ENCODE measurements around the gene UPK3BL2. TPM values are rescaled to one million over a fixed set of nuclear protein-coding genes. Genes with fewer than 3 reads are reported as not detected.
"Not testable (repeated sequence)": the region's sequence is repeated elsewhere in the genome, so short reads cannot be mapped to it uniquely, and the experiment has no call there.

The UPK3BL2 gene
- 2.7 and 4.6 TPM in 2 replicates for total RNA-seq (2021)
- long read RNA-seq = 0 reads

- H4K20me1 ChIP-seq (ENCODE audit: control insufficient read depth, insufficient read depth, insufficient read length); H3K18ac ChIP-seq (ENCODE audit: insufficient read length, low read depth, low read length); H3K4me3 Mint-ChIP-seq; H2BK20ac ChIP-seq (ENCODE audit: low read depth, low read length, poor library complexity, severe bottlenecking); H3K27me3 Mint-ChIP-seq (ENCODE audit: low read depth); H3K4me1 Mint-ChIP-seq; H3T11ph ChIP-seq (ENCODE audit: low read length); H3K23ac ChIP-seq (ENCODE audit: insufficient read length, low read depth, low read length); H3K79me1 ChIP-seq (ENCODE audit: insufficient read depth, low read depth, low read length, poor library complexity, severe bottlenecking); H3K27ac ChIP-seq (ENCODE audit: insufficient read length, low read depth, low read length); H3K23me2 ChIP-seq (ENCODE audit: insufficient read length, low read depth, low read length, poor library complexity, severe bottlenecking); DNase-seq; H3K9me3 ChIP-seq (ENCODE audit: control insufficient read depth, low read depth, low read length); H3K9me3 Mint-ChIP-seq; H3K27ac Mint-ChIP-seq; H2AFZ ChIP-seq (ENCODE audit: low read length); H4K8ac ChIP-seq (replicated peaks; ENCODE audit: insufficient read length, low read depth, low read length); H2AK5ac ChIP-seq (ENCODE audit: insufficient read length, low read length); H2BK15ac ChIP-seq (ENCODE audit: low read depth, low read length); H3K9ac ChIP-seq (ENCODE audit: extremely low read depth, insufficient read length, low read length); H3K14ac ChIP-seq (ENCODE audit: insufficient read depth, low read length); H2BK120ac ChIP-seq (ENCODE audit: low read depth, low read length, poor library complexity, severe bottlenecking); H2BK12ac ChIP-seq (ENCODE audit: insufficient read length, low read depth, low read length); H3K36me3 Mint-ChIP-seq (ENCODE audit: insufficient read depth in 1 of 3, low read depth in 3 of 3); H3K27me3 ChIP-seq (ENCODE audit: insufficient read depth, low read length); H3K56ac ChIP-seq (ENCODE audit: insufficient read length, low read depth, low read length); H3K79me2 ChIP-seq (ENCODE audit: insufficient read depth, low read length); H3K4ac ChIP-seq (ENCODE audit: low read depth, low read length); H4K5ac ChIP-seq (ENCODE audit: insufficient read length, low read depth, low read length); H3K4me1 ChIP-seq (ENCODE audit: insufficient read depth, low read length); H4K91ac ChIP-seq (ENCODE audit: insufficient read length, low read depth, low read length); H2BK5ac ChIP-seq (ENCODE audit: insufficient read length, low read length); H3K4me2 ChIP-seq (ENCODE audit: insufficient read depth, insufficient read length, low read length): not testable (repeated sequence)
- WGBS (ENCODE audit: extremely low coverage, insufficient read length, low lambda C conversion rate) = no CpG with 5 or more reads among the region's 8 CpGs
Measured at GRCh38 chr7:102543596-102543995, at the start of gene UPK3BL2. Gene UPK3BL2 (minus strand): TSS chr7:102543696. CDS start chr7:102543636, 60 bp downstream.

- not testable (repeated sequence) for H3K4me1 ChIP-seq (ENCODE audit: insufficient read depth, low read length); H2AFZ ChIP-seq (ENCODE audit: low read length); H3K79me1 ChIP-seq (ENCODE audit: insufficient read depth, low read depth, low read length, poor library complexity, severe bottlenecking); H3K56ac ChIP-seq (ENCODE audit: insufficient read length, low read depth, low read length); H3K14ac ChIP-seq (ENCODE audit: insufficient read depth, low read length); H3K27me3 Mint-ChIP-seq (ENCODE audit: low read depth); H2BK12ac ChIP-seq (ENCODE audit: insufficient read length, low read depth, low read length); H4K91ac ChIP-seq (ENCODE audit: insufficient read length, low read depth, low read length); H3K79me2 ChIP-seq (ENCODE audit: insufficient read depth, low read length); H3T11ph ChIP-seq (ENCODE audit: low read length); H3K4ac ChIP-seq (ENCODE audit: low read depth, low read length); H2AK5ac ChIP-seq (ENCODE audit: insufficient read length, low read length); H4K5ac ChIP-seq (ENCODE audit: insufficient read length, low read depth, low read length); H3K4me2 ChIP-seq (ENCODE audit: insufficient read depth, insufficient read length, low read length); H3K18ac ChIP-seq (ENCODE audit: insufficient read length, low read depth, low read length); H2BK20ac ChIP-seq (ENCODE audit: low read depth, low read length, poor library complexity, severe bottlenecking); H3K36me3 Mint-ChIP-seq (ENCODE audit: insufficient read depth in 1 of 3, low read depth in 3 of 3); H3K27ac ChIP-seq (ENCODE audit: insufficient read length, low read depth, low read length); H3K9ac ChIP-seq (ENCODE audit: extremely low read depth, insufficient read length, low read length); H3K27ac Mint-ChIP-seq; H3K9me3 Mint-ChIP-seq; H2BK15ac ChIP-seq (ENCODE audit: low read depth, low read length); H3K27me3 ChIP-seq (ENCODE audit: insufficient read depth, low read length); H4K8ac ChIP-seq (replicated peaks; ENCODE audit: insufficient read length, low read depth, low read length); H3K9me3 ChIP-seq (ENCODE audit: control insufficient read depth, low read depth, low read length); H2BK5ac ChIP-seq (ENCODE audit: insufficient read length, low read length); H3K23me2 ChIP-seq (ENCODE audit: insufficient read length, low read depth, low read length, poor library complexity, severe bottlenecking); H2BK120ac ChIP-seq (ENCODE audit: low read depth, low read length, poor library complexity, severe bottlenecking); H3K4me1 Mint-ChIP-seq; H3K23ac ChIP-seq (ENCODE audit: insufficient read length, low read depth, low read length); H3K4me3 Mint-ChIP-seq; DNase-seq; H4K20me1 ChIP-seq (ENCODE audit: control insufficient read depth, insufficient read depth, insufficient read length)
- no CpG with 5 or more reads among the region's 26 CpGs for WGBS (ENCODE audit: extremely low coverage, insufficient read length, low lambda C conversion rate)
Measured at GRCh38 chr7:102592477-102593019, 49.1 kb upstream of the UPK3BL2 start.

All from H9 (cell line).